GM12874 (cell line): ENCODE measurements around the gene ADAMTSL3.

ENCODE experiments used
- TF ChIP-seq, protein P1 (sequence below): IDR thresholded peaks from 2 replicates; pipeline ENCODE4 v1.5.1; 2011; ENCODE audit warnings: low read depth, mild to moderate bottlenecking, control low read depth, low read length, moderate library complexity; ENCODE audit not compliant: insufficient read depth

ADAMTSL3 gene

GRCh38 chr15:83914906-83915305 lies 261.0 kb downstream of the ADAMTSL3 start:
- TF ChIP-seq, protein P1, sequence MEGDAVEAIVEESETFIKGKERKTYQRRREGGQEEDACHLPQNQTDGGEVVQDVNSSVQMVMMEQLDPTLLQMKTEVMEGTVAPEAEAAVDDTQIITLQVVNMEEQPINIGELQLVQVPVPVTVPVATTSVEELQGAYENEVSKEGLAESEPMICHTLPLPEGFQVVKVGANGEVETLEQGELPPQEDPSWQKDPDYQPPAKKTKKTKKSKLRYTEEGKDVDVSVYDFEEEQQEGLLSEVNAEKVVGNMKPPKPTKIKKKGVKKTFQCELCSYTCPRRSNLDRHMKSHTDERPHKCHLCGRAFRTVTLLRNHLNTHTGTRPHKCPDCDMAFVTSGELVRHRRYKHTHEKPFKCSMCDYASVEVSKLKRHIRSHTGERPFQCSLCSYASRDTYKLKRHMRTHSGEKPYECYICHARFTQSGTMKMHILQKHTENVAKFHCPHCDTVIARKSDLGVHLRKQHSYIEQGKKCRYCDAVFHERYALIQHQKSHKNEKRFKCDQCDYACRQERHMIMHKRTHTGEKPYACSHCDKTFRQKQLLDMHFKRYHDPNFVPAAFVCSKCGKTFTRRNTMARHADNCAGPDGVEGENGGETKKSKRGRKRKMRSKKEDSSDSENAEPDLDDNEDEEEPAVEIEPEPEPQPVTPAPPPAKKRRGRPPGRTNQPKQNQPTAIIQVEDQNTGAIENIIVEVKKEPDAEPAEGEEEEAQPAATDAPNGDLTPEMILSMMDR: no peak

- TF ChIP-seq, protein P1: no peak
These were observed 263.5 kb downstream of the ADAMTSL3 start for GRCh38 chr15:83917432-83917831.

- TF ChIP-seq, protein P1: no peak
These were observed 264.1 kb downstream of the ADAMTSL3 start for GRCh38 chr15:83918011-83918410.

DNA sequence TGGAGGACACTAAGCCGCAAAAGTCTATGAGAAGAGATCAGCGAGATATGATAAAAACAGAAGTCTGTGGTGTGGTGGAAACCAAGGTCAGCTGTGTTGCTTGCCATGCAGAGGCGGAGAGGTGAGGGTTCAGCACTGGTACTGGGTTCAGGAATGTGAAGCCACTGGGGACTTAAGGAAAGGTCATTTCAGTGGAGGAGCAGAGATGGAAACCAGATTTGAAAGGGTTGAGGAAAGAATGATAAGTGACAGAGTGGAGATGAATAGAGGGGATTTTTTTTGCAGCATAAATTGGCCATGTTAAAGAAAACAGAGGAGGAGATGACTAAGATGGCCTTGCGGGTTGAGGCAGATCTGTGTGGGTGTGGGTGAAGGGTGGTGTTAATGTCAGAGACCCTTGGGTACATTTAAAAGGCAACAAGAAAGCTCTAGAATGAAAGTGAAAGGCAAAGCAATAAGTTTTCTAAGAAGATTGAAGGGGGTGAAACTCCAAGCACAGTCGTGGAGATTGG lies 265.5 kb downstream of the ADAMTSL3 start:
- TF ChIP-seq, protein P1: no peak

- TF ChIP-seq, protein P1: no peak
These were observed 266.1 kb downstream of the ADAMTSL3 start for GRCh38 chr15:83919978-83920510.

- TF ChIP-seq, protein P1: no peak
These were observed 268.8 kb downstream of the ADAMTSL3 start for GRCh38 chr15:83922649-83923294.

- TF ChIP-seq, protein P1: no peak
These were observed 272.2 kb downstream of the ADAMTSL3 start for GRCh38 chr15:83926116-83926515.
